EL (cell line): ENCODE results near the gene SLC7A8.
"Not testable (repeated sequence)": the region's sequence is repeated elsewhere in the genome, so short reads cannot be mapped to it uniquely, and the experiment has no call there.

ENCODE experiments used
- DNase-seq: peaks from one replicate; pipeline ENCODE4 v3.0.0-alpha.2; 2016

The SLC7A8 gene

DNA sequence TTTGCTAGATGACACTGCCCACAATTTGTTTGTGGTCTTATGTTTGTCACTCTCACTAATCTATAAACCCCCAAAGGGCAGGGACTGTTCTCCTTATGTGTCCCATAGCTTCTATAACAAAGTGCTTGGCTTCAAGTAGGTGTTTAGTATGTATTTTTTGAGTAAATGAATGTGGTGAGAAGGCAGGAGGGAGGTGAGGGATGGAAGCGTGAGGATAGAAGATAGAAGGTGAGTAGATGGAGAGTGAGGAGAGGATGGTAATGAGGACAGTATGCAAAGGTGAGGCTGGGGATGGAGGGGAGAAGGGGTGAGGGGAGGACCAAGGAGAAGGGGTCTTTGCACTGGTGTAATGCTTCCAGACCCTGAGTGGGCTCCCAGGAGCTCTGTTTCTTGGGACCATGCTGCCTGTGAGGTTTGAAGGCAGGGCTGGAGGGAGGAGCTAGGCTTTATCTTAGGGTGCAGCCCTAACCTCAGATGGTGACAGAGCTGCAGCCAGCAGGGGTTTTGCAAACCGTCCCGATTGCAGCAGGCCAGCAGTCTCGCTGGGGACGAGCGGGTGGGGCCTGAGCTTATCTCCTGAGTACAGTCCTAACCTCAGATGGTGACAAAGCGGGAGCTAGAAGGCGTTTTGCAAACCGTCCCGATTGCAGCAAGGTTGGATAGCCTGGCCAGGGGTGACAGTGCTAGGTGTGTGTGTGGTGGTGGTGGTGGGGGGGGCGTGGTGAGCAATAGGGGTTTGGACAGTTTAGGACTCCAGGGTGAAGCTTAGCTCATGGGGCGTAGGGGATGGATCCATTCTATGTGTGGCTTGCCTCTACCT is 70.9 kb downstream of the SLC7A8 start:
- no peak for DNase-seq

GRCh38 chr14:23110579-23111365 is 72.7 kb downstream of the SLC7A8 start:
- no peak for DNase-seq

DNA sequence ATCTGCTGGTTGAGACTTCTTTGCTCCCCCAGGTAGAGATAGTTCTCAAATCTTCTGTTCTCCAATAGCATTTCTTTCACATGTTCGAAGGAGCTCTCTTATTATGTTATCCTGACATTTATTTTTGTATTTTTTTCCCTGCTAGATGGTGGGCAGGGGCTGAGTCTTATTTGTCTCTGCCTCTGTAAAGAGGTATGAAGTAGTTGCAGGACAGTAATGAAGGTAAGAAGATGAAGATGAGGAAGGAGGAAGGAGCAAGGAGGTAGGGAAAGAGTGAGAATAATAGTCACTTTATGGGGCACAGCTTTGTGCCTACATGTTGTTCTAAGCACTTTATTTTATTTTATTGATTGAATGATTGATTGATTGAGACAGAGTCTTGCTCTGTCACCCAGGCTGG is 73.7 kb downstream of the SLC7A8 start:
- no peak for DNase-seq

GRCh38 chr14:23108169-23108568 is 75.3 kb downstream of the SLC7A8 start:
- DNase-seq: not testable (repeated sequence)

DNA sequence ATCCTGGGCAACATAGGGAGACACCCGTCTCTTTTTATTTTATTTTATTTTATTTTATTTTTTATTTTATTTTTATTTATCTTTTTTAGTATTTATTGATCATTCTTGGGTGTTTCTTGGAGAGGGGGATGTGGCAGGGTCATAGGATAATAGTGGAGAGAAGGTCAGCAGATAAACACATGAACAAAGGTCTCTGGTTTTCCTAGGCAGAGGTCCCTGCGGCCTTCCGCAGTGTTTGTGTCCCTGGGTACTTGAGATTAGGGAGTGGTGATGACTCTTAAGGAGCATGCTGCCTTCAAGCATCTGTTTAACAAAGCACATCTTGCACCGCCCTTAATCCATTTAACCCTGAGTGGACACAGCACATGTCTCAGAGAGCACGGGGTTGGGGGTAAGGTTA is 75.8 kb downstream of the SLC7A8 start:
- DNase-seq: not testable (repeated sequence)

GRCh38 chr14:23106747-23107045 is 76.8 kb downstream of the SLC7A8 start:
- no peak for DNase-seq

DNA sequence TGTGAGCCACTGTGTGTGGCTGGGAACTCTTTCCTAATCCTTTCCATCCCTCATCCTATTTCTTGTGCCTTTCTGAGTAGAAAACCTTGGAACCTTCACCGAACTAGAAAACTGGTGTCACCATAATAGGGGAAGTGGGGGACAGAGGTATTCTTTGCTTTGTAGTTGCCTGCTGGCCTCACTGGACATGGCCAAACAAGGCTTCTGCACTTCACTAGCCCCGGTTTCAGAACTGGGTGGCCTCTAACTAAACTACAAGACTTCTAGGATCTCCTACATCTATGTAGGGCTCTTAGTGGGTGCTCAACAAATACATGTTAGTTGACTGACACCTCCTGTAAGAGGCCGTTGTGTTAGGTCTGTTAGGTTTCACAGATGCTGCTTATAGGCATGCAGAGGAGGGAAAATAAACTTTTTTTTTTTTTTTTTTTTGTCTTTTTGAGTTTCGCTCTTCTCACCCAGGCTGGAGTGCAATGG is 78.1 kb downstream of the SLC7A8 start:
- no peak for DNase-seq

DNA sequence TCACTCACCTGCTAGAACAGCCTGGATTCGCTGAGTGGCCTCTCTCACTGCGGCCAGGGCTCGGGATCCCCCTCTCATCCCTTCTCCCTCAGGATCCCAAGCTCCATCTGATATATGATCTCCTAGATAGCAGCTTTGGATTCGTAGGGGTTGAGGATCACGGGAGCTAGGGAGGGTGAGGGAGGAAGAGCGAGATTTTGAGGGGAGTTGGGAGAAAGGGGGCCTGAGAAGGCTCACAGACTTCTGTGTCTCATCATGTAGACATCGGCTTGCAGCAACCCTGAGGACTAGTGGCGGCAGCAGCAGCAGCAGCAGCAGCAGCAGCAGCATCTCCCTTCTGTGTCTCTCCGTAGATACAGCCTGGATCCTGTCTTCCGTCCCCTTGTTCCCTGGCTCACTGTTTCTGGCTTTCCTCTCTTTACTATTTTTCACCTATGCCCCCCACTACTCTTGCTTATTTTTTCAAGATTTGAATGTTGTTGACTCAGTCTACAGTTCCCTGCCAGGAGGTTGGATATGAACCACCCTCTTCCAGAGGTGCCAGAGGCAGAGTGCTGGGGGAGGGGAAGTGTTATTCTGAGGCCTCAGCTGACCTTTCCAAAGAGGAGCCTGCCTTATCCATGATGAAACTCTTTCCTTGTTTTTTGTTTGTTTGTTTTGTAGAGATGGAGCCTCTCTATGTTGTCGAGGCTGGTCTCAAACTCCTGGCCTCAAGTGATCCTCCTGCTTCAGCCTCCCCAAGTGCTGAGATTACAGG is 78.7 kb downstream of the SLC7A8 start, which contains the start of gene CIROP:
Gene CIROP (minus strand): TSS at position 399 of the 757 bp plus-strand sequence. CDS start 69 bp downstream, at position 330.
- DNase-seq: no peak

DNA sequence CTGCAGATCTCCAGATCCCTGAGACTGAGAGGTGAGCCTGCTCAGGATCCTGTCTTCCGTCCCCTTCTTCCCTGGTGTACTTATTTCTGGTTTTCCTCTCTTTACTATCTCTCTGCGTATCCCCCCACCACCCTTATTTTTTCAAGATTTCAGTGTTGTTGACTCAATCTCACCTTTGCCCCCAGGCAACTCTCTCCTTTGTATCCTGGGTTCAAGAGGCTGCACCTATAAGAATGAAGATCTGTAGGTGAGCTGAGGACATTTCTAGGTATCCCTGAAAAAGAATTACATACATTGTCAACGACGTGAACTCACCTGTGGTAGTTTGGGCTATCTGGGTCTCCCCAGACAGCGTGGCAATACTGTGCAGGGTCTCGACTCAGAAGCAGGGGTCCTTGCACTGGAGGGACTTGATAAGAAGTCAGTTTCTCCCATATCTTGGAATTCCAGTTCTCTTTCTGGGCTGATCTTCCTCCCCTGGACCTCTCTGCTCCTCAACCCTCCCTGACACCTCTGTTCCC is 79.3 kb downstream of the SLC7A8 start:
- no peak for DNase-seq

GRCh38 chr14:23103581-23103980 is 79.9 kb downstream of the SLC7A8 start:
- DNase-seq: no peak

DNA sequence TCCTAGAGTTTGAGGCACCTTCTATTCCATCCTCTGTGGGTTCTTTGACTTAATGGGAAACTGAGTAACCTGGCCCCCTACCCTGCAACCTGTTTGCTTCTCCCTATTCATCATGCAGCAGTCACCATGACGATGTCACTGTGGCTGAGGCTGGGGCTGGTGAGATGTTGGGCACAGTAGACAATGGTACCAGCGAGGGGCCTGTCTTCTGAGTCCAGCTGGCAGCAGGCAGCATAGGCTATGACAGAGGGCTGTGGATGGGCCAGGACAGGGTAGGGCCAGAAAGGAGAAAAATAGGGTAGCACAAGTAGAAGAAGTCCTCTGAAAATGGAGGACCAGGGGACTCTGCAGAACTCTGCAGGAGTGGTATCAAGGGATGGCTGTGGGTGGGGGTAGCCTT is 80.7 kb downstream of the SLC7A8 start:
- no peak for DNase-seq

DNA sequence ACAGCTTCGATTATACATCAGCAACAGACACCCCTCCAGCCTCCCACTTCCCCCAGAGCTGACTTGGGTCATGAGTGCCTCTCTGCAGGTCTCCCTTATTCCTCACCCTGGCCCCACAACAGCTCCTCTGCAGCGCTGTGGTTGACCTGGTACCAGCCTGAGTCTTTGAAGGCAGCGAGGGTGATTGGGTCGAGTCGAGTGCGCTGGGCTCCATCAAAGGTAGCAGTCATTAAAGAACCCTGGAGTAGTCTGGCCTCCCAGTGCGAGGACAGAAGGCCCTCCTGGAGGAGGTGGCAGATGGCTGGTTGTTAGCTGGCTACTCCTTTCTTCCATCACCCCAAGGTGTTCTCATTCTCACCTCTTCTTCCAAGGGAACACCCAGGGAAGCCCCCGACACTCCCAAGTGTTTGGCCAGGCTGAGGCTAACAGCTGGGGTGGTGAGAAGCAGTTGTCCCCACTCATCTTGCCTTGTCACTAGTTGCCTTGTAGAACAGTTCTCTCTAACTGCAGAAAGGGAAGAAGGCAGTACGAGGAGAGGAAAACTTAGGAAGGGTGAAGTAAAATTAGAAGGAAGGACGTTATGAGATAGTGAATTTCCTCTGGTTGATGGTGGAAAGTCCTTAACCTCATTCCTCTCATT is 81.4 kb downstream of the SLC7A8 start:
- DNase-seq: no peak

- no peak for DNase-seq
Observed at GRCh38 chr14:23101213-23101970, 82.1 kb downstream of the SLC7A8 start.

- no peak for DNase-seq
Observed at GRCh38 chr14:23099212-23099861, 84.1 kb downstream of the SLC7A8 start.

DNA sequence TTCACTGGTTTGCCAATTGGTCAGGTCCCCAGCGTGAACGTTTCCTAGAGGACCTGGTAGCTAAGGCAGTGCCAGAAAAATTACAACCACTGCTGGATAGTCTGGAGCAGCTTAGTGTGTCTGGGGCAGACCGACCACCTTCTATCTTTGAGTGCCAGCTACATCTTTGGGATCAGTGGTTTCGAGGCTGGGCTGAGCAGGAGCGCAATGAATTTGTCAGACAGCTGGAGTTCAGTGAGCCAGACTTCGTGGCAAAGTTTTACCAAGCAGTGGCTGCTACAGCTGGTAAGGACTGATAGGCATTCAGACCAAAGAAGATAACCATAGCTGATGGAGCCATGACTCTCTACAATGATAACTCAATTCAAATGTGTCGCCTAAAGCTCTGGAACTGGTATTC is 85.7 kb downstream of the SLC7A8 start:
- DNase-seq: no peak

DNA sequence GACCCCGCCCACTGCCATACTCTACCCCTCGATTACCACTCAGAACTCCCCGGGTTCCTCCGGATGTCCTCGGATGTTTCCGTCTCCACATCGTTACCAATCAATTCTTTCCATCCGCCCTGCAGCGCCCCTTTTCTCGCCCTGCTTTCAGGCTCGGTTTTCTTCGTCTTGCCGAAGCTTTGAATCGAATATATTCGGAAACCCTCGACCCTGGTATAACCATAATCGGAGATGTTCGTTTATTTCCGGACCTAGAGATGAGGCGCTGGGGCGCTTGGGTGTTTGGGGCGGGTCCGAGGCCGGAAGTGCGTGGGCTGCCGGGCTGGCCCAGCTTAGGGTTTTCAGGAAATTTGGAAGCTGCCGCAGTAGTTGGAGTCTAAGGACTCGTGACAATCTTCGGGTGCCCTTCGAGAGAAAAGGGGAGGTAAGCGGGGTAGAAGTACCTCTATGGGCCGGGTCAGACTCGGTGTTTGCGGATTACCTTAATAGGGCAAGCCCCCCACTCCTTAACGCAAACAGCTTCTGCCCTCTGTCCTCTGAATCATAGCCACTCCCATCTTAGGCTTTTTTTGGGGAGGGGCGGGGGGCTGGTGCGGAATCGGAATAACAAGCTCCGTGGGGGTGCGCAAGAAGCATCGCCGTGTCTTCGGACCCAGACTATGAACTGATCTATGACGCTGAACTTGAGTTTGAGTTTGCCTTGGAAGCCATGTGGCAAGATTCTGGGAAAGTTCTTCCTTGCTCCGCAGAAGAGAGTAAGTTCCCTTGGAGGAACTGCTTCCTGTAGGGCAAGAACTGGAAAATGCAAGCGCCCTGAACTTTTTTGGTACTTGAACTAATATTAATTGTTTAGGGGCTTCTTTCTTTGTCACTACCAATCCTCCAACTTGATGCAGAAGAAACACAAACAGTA is 88.0 kb downstream of the SLC7A8 start, which contains the start of gene C14orf119:
Gene C14orf119 (plus strand): TSS at position 310 of the 913 bp plus-strand sequence. CDS start 2,154 bp downstream, outside the sequence.
- DNase-seq: peak; percentile 100

- DNase-seq: peak; percentile 89
Observed at GRCh38 chr14:23094666-23095195, 88.7 kb downstream of the SLC7A8 start, which contains the start of gene ACIN1. Gene ACIN1 (minus strand): TSS chr14:23095136. CDS start chr14:23095112, 24 bp downstream.

DNA sequence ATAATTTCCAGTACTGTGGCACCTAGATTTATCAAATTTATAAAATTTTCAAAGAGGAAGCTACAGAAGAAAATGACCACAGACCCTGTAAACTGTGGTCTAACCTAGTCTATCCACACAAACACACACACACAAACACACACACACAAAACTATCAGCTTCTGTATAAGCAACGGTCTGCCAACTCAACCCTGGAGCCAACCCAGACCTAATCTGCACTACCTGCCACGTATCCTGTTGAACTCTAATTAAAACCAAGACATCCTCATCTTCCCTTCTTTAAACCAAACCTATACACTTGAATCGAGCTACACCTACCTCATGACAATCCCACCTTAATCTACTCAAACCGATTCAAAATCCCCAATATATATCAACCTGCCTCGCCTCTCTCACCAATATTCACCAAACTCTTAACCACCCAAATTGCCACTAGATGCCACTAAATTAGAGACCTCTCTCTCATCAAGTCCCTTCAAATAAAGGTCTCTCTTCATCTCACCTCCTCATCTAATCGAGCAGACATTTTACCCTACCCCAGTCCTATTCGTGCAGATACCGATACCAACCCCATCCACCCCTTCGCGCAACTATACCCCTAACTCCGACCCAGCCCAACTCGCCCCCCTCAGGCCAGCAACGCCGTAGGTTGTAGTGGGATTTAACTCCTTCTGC is 89.3 kb downstream of the SLC7A8 start:
- no peak for DNase-seq

- no peak for DNase-seq
Observed at GRCh38 chr14:23093526-23093925, 89.9 kb downstream of the SLC7A8 start.
